Neural cell (in vitro differentiated cells): Measurements from ENCODE around the gene KIF19. TPM values are rescaled to one million over a fixed set of nuclear protein-coding genes. Genes with fewer than 3 reads are reported as not detected.

Experiments
- H2AFZ ChIP-seq: fragments of 200-600, 300-800 bp; sonication (generic), shearing (Covaris generic); 2 replicates; pipeline ENCODE4 v1.6.0; 2014; ENCODE audit warnings: low read depth, mild to moderate bottlenecking, antibody characterized with exemption, low read length, moderate library complexity
- H3F3A ChIP-seq: fragments of 200-600 bp; shearing (Covaris generic); 2 replicates; pipeline ENCODE4 v1.6.1; 2016; ENCODE audit warnings: mild to moderate bottlenecking, moderate library complexity, mixed read lengths, antibody characterized with exemption, low read length; ENCODE audit not compliant: insufficient read depth, poor library complexity, severe bottlenecking
- H3K27ac ChIP-seq: fragments of 200-600, 300-800 bp; sonication (generic), shearing (Covaris generic); 2 replicates; pipeline ENCODE4 v1.5.1; 2014; ENCODE audit warnings: mild to moderate bottlenecking, low read length, moderate library complexity
- H3K27me3 ChIP-seq: fragments of 300-800, 200-600 bp; sonication (generic), shearing (Covaris generic); 2 replicates; pipeline ENCODE4 v1.6.0; 2014; ENCODE audit warnings: mild to moderate bottlenecking, low read depth, low read length, moderate library complexity; ENCODE audit not compliant: insufficient read depth
- H3K36me3 ChIP-seq: fragments of 300-800, 200-600 bp; sonication (generic), shearing (Covaris generic); 2 replicates; pipeline ENCODE4 v1.5.1; 2014; ENCODE audit warnings: mild to moderate bottlenecking, antibody characterized with exemption, low read length, moderate library complexity; ENCODE audit not compliant: insufficient read depth
- H3K4me2 ChIP-seq: fragments of 300-800, 200-600 bp; sonication (generic), shearing (Covaris generic); 2 replicates; pipeline ENCODE4 v1.6.0; 2014; ENCODE audit warnings: mild to moderate bottlenecking, low read length
- H3K4me3 ChIP-seq: fragments of 300-800, 200-600 bp; sonication (generic), shearing (Covaris generic); 2 replicates; pipeline ENCODE4 v1.5.1; 2014; ENCODE audit warnings: mild to moderate bottlenecking, low read length, moderate library complexity
- H3K79me2 ChIP-seq: fragments of 200-600 bp; shearing (Covaris generic); replicated peaks from 2 replicates; pipeline ENCODE4 v1.6.0; 2014; ENCODE audit warnings: mild to moderate bottlenecking, low read length, moderate library complexity; ENCODE audit not compliant: insufficient read depth
- H3K9ac ChIP-seq: fragments of 300-800, 200-600 bp; sonication (generic), shearing (Covaris generic); 2 replicates; pipeline ENCODE4 v1.6.1; 2016; ENCODE audit warnings: mild to moderate bottlenecking, low read length, mixed read lengths
- H3K9me2 ChIP-seq: fragments of 200-600 bp; shearing (Covaris generic); 2 replicates; pipeline ENCODE4 v1.6.1; 2016; ENCODE audit warnings: mild to moderate bottlenecking, low read length, mixed read lengths; ENCODE audit not compliant: insufficient read depth
- H3K9me3 ChIP-seq: fragments of 200-600, 300-800 bp; sonication (generic), shearing (Covaris generic); 2 replicates; pipeline ENCODE4 v1.6.1; 2016; ENCODE audit warnings: mild to moderate bottlenecking, mixed run types, low read length, moderate library complexity, mixed read lengths
- H4K20me1 ChIP-seq: fragments of 200-600 bp; shearing (Covaris generic); 2 replicates; pipeline ENCODE4 v1.6.1; 2016; ENCODE audit warnings: mild to moderate bottlenecking, mixed run types; ENCODE audit not compliant: insufficient read depth
- EP300 ChIP-seq: fragments of 450-650 bp; conservative IDR thresholded peaks from 2 replicates; pipeline ENCODE4 v1.6.1; 2014; ENCODE audit warnings: antibody characterized with exemption, mild to moderate bottlenecking, moderate library complexity; ENCODE audit not compliant: poor library complexity, severe bottlenecking
- EZH2 ChIP-seq: fragments of 200-600, 300-800 bp; shearing (Covaris generic), sonication (generic); IDR thresholded peaks from 2 replicates; pipeline ENCODE4 v1.6.1; 2014; ENCODE audit warnings: antibody characterized with exemption, low read length, borderline replicate concordance, mild to moderate bottlenecking; ENCODE audit not compliant: insufficient read depth, poor library complexity, severe bottlenecking
- MXI1 ChIP-seq: fragments of 450-650 bp; conservative IDR thresholded peaks from 2 replicates; pipeline ENCODE4 v1.6.1; 2014; ENCODE audit warnings: antibody characterized with exemption, mild to moderate bottlenecking; ENCODE audit not compliant: poor library complexity, severe bottlenecking
- POLR2AphosphoS5 ChIP-seq: IDR thresholded peaks from 2 replicates; pipeline ENCODE4 v1.6.1; 2012
- RAD21 ChIP-seq: fragments of 450-650 bp; conservative IDR thresholded peaks from 2 replicates; pipeline ENCODE4 v1.6.1; 2014; ENCODE audit warnings: antibody characterized with exemption, mild to moderate bottlenecking, moderate library complexity
- SMC3 ChIP-seq: fragments of 450-650 bp; conservative IDR thresholded peaks from 2 replicates; pipeline ENCODE4 v1.6.1; 2014; ENCODE audit warnings: antibody characterized with exemption, mild to moderate bottlenecking, moderate library complexity; ENCODE audit not compliant: poor library complexity
- TAF1 ChIP-seq: IDR thresholded peaks from 2 replicates; pipeline ENCODE4 v1.6.1; 2012; ENCODE audit warnings: low read depth
- polyA plus RNA-seq: library from polyadenylated mRNA; depleted of rRNA; stranded (reverse); fragments of >200 nt; gene quantifications from 2 replicates; pipeline ENCODE4 v1.2.3, GENCODE V29; 2014
- TF ChIP-seq, protein P1 (sequence below): IDR thresholded peaks from 2 replicates; pipeline ENCODE4 v1.6.1; 2012; ENCODE audit warnings: borderline replicate concordance
- TF ChIP-seq, protein P2 (sequence below): fragments of 450-650 bp; IDR thresholded peaks from 2 replicates; pipeline ENCODE4 v1.5.1; 2014; ENCODE audit warnings: antibody characterized with exemption, mild to moderate bottlenecking, moderate library complexity; ENCODE audit not compliant: poor library complexity, severe bottlenecking

KIF19 gene
- polyA plus RNA-seq, 1 donor from 2014 or later, result not detected

GRCh38 chr17:74390680-74391653 is 64.9 kb downstream of the KIF19 start:
- H3K9me3 ChIP-seq, result no peaks in the 10 kb centered on the region
- TF ChIP-seq, protein P1, sequence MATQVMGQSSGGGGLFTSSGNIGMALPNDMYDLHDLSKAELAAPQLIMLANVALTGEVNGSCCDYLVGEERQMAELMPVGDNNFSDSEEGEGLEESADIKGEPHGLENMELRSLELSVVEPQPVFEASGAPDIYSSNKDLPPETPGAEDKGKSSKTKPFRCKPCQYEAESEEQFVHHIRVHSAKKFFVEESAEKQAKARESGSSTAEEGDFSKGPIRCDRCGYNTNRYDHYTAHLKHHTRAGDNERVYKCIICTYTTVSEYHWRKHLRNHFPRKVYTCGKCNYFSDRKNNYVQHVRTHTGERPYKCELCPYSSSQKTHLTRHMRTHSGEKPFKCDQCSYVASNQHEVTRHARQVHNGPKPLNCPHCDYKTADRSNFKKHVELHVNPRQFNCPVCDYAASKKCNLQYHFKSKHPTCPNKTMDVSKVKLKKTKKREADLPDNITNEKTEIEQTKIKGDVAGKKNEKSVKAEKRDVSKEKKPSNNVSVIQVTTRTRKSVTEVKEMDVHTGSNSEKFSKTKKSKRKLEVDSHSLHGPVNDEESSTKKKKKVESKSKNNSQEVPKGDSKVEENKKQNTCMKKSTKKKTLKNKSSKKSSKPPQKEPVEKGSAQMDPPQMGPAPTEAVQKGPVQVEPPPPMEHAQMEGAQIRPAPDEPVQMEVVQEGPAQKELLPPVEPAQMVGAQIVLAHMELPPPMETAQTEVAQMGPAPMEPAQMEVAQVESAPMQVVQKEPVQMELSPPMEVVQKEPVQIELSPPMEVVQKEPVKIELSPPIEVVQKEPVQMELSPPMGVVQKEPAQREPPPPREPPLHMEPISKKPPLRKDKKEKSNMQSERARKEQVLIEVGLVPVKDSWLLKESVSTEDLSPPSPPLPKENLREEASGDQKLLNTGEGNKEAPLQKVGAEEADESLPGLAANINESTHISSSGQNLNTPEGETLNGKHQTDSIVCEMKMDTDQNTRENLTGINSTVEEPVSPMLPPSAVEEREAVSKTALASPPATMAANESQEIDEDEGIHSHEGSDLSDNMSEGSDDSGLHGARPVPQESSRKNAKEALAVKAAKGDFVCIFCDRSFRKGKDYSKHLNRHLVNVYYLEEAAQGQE, result no peak
- TF ChIP-seq RAD21, result no peak
- no peak for TF ChIP-seq TAF1
- no peak for TF ChIP-seq SMC3
- TF ChIP-seq, protein P2, sequence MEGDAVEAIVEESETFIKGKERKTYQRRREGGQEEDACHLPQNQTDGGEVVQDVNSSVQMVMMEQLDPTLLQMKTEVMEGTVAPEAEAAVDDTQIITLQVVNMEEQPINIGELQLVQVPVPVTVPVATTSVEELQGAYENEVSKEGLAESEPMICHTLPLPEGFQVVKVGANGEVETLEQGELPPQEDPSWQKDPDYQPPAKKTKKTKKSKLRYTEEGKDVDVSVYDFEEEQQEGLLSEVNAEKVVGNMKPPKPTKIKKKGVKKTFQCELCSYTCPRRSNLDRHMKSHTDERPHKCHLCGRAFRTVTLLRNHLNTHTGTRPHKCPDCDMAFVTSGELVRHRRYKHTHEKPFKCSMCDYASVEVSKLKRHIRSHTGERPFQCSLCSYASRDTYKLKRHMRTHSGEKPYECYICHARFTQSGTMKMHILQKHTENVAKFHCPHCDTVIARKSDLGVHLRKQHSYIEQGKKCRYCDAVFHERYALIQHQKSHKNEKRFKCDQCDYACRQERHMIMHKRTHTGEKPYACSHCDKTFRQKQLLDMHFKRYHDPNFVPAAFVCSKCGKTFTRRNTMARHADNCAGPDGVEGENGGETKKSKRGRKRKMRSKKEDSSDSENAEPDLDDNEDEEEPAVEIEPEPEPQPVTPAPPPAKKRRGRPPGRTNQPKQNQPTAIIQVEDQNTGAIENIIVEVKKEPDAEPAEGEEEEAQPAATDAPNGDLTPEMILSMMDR, result no peak
- TF ChIP-seq MXI1, result no peak
- no peak for TF ChIP-seq EP300
- no peak for TF ChIP-seq POLR2AphosphoS5
- TF ChIP-seq EZH2, result no peak
- H3K4me3 ChIP-seq, result no peak overlapping the region
- H3F3A ChIP-seq, result no peaks in the 10 kb centered on the region
- H3K79me2 ChIP-seq, result no peaks in the 10 kb centered on the region
- H3K9me2 ChIP-seq, result no peaks in the 10 kb centered on the region
- H3K4me2 ChIP-seq, result no peak overlapping the region
- H3K27ac ChIP-seq, result no peak overlapping the region
- H4K20me1 ChIP-seq, result no peaks in the 10 kb centered on the region
- H2AFZ ChIP-seq, result no peak overlapping the region
- H3K27me3 ChIP-seq, result no peaks in the 10 kb centered on the region
- no peaks in the 10 kb centered on the region for H3K36me3 ChIP-seq
- H3K9ac ChIP-seq, result no peak overlapping the region

DNA sequence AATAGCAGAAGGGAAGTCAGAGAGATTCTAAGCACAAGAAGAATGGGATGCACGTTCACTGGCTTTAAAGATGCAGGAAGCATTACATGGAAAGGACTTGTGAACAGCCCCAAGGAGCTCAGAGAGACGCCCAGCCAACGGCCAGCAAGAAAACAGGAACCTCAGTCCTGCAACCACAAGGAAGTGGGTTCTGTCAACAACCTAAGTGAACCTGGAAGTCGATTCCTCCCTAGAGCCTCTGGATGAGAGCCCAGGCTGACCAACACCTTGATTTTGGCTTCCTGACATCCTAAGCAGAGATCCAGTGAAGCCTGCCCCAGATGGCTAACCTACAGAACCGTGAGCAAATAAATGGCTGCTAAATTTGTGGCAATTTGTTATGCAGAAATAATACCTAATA is 65.7 kb downstream of the KIF19 start:
- Histone ChIP-seq H3K79me2 (no peaks in the 10 kb centered on the region), H3K9ac (no peak overlapping the region), H3K27ac (no peak overlapping the region), H3K9me3 (no peaks in the 10 kb centered on the region), H2AFZ (no peak overlapping the region), H3K9me2 (no peaks in the 10 kb centered on the region), H3K27me3 (no peaks in the 10 kb centered on the region), H4K20me1 (no peaks in the 10 kb centered on the region), H3K4me3 (no peak overlapping the region), H3K4me2 (no peak overlapping the region), H3F3A (no peaks in the 10 kb centered on the region), H3K36me3 (no peaks in the 10 kb centered on the region)
- TF ChIP-seq TAF1 (no peak), MXI1 (no peak), SMC3 (no peak), EP300 (no peak), POLR2AphosphoS5 (no peak), EZH2 (no peak), RAD21 (no peak)
- TF ChIP-seq, protein P1, result no peak
- TF ChIP-seq, protein P2, result no peak
